Sigmoid colon (tissue), 7 donors: ENCODE results near the gene IL34. TPM values are rescaled to one million over a fixed set of nuclear protein-coding genes. Genes with fewer than 3 reads are reported as not detected.

Experiments used
- DNase-seq: peaks from one replicate; pipeline ENCODE4 v3.0.0-alpha.2; 2019
- H3K27ac ChIP-seq, 4 donors: fragments of 200-600 bp; sonication (generic); one replicate each; pipeline ENCODE4 v1.5.1; 2016 to 2019; ENCODE audit warnings: mild to moderate bottlenecking in 1 of 4
- H3K27me3 ChIP-seq, 3 donors: fragments of 200-600 bp; sonication (generic); one replicate each; pipeline ENCODE4 v1.5.1; 2019; ENCODE audit warnings: mild to moderate bottlenecking in 1 of 3
- H3K36me3 ChIP-seq, 4 donors: fragments of 200-600 bp; sonication (generic); one replicate each; pipeline ENCODE4 v1.5.1; 2016 to 2019
- H3K4me1 ChIP-seq, 4 donors: fragments of 200-600 bp; sonication (generic); one replicate each; pipeline ENCODE4 v1.5.1; 2017 to 2019
- H3K4me3 ChIP-seq, 4 donors: fragments of 200-600 bp; sonication (generic); one replicate each; pipeline ENCODE4 v1.5.1; 2017 to 2019; ENCODE audit warnings: mild to moderate bottlenecking in 2 of 4, moderate library complexity in 1 of 4
- H3K9me3 ChIP-seq, 4 donors: fragments of 200-600 bp in 3 of 4; sonication (generic) in 3 of 4; one replicate each; pipeline versions ENCODE4 v1.5.1 to v1.6.1; 2013 to 2019
- EP300 ChIP-seq, 4 donors: sonication (generic); formaldehyde crosslinking; IDR thresholded peaks; one replicate each; pipeline ENCODE4 v1.6.1; 2017; ENCODE audit warnings: antibody characterized with exemption in 4 of 4
- POLR2A ChIP-seq, 2 donors: fragments of 450-650 bp; IDR thresholded peaks; one replicate each; pipeline ENCODE4 v1.6.1; 2016; ENCODE audit warnings: antibody characterized with exemption in 2 of 2, mild to moderate bottlenecking in 2 of 2, moderate library complexity in 2 of 2
- POLR2AphosphoS5 ChIP-seq, 4 donors: sonication (generic); formaldehyde crosslinking; IDR thresholded peaks; one replicate each; pipeline ENCODE4 v1.6.1; 2017; ENCODE audit warnings: antibody characterized with exemption in 4 of 4
- WGBS, 2 donors: extraction: QIAGEN DNeasy Blood & Tissue Kit; methylation state at CpG; one replicate each; pipeline ENCODE4 v1.1.7; 2013; 5-methylcytosine and 5-hydroxymethylcytosine counted together
- intact Hi-C: fragments of 100-400 bp; cut with DNase I; formaldehyde crosslinking; loops from one replicate; pipeline ENCODE4 v1.15.1; 2023
- polyA plus RNA-seq, 3 donors: library from polyadenylated mRNA; stranded (reverse); fragments of 200-250 nt; gene quantifications; one replicate each; pipeline ENCODE4 v1.2.3, GENCODE V29; 2013
- total RNA-seq, 4 donors: library from RNA; depleted of rRNA; stranded (reverse); fragments of >200 nt; gene quantifications; one replicate each; pipeline ENCODE4 v1.1.0, GENCODE V29; 2016
- TF ChIP-seq, protein P1 (sequence below), 4 experiments: fragments of 450-650 bp in 3 of 4; fragments of 200-600 bp in 1 of 4; IDR thresholded peaks; one replicate each; pipeline ENCODE4 v1.5.1; 2016 to 2019; ENCODE audit warnings: antibody characterized with exemption in 4 of 4, mild to moderate bottlenecking in 3 of 4, moderate library complexity in 2 of 4
- donor health status: healthy with polysubstance abuse.
- donor health status: Bipolar disorder and iron deficiency.
- donor health status: healthy.

Gene IL34
- total and polyA plus RNA-seq, 7 donors, result 1.8 to 5.5 (median 4.6) TPM; not detected in 2

DNA sequence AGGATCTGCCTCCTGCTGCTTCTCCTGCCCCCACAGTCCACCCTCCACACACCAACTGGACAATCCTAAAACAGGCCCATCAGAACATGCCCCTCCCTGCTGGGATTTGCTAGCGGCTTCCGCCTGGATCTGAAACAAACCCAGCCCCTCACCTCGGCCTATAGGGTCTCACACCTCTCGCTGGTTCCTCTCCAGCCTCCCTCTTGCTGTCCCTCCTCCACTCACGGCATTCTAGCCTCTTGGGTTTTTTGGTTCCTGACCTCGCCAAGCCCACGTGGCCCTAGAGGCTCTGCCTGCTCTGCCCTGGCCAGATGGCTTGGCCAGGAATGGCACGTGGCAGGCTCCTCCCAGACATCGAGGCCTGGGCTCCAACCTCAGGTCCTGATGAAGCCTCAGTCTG, 55.2 kb downstream of the IL34 start:
- intact Hi-C loops, result loop anchor here (5.0 kb wide), 1 partner anchor 36 kb away; no protein-coding TSS in a partner anchor
- Histone ChIP-seq H3K4me1 (peaks cover 6 to 98% (median 94%) of the 10 kb centered on the region in 4 donors), H3K27ac (peak overlapping the region; percentile 92 to 99 (median 98)), H3K9me3 (no peaks in the 10 kb centered on the region), H3K27me3 (no peaks in the 10 kb centered on the region), H3K36me3 (no peaks in the 10 kb centered on the region), H3K4me3 (no peak overlapping the region)
- 85 to 91% methylated on average over 9 of the region's 9 CpGs for whole genome bisulfite sequencing, 2 donors
- no peak for DNase-seq
- TF ChIP-seq POLR2A (IDR thresholded peaks at IDR 0.05) (no peak), EP300 (IDR thresholded peaks at IDR 0.05) (no peak), POLR2AphosphoS5 (IDR thresholded peaks at IDR 0.05) (no peak)
- TF ChIP-seq, protein P1, sequence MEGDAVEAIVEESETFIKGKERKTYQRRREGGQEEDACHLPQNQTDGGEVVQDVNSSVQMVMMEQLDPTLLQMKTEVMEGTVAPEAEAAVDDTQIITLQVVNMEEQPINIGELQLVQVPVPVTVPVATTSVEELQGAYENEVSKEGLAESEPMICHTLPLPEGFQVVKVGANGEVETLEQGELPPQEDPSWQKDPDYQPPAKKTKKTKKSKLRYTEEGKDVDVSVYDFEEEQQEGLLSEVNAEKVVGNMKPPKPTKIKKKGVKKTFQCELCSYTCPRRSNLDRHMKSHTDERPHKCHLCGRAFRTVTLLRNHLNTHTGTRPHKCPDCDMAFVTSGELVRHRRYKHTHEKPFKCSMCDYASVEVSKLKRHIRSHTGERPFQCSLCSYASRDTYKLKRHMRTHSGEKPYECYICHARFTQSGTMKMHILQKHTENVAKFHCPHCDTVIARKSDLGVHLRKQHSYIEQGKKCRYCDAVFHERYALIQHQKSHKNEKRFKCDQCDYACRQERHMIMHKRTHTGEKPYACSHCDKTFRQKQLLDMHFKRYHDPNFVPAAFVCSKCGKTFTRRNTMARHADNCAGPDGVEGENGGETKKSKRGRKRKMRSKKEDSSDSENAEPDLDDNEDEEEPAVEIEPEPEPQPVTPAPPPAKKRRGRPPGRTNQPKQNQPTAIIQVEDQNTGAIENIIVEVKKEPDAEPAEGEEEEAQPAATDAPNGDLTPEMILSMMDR (IDR thresholded peaks at IDR 0.05), result no peak

DNA sequence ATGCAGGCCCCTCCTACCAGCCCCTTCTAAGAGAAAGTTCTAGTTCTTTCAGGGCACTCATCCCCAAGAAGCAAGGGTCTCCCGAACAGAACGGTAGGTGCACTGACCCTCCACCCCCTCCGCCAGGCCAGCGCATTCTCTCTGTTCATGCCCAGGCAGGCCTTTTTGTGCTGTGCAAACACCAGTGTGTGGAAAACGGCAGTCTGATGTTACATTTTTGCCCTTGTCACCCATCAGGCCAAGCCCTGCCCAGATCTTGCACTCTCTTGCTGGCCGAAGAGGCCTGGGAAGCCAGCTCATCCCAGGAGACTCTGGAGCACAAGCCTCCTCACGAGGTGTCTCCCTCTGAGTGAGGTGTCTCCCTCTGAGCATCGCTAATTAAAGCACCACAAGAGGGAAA, 55.6 kb downstream of the IL34 start:
- WGBS, 2 donors, result 92% methylated on average over 8 of the region's 8 CpGs
- no peak overlapping the region for H3K4me3 ChIP-seq
- peak overlapping the region; percentile 92 to 99 (median 98) for H3K27ac ChIP-seq
- TF ChIP-seq POLR2A (IDR thresholded peaks at IDR 0.05), result no peak
- TF ChIP-seq, protein P1 (IDR thresholded peaks at IDR 0.05), result no peak
- TF ChIP-seq POLR2AphosphoS5 (IDR thresholded peaks at IDR 0.05), result no peak
- no peak for TF ChIP-seq EP300 (IDR thresholded peaks at IDR 0.05)
- DNase-seq, result no peak
- H3K36me3 ChIP-seq, result no peaks in the 10 kb centered on the region
- peaks cover 6 to 98% (median 94%) of the 10 kb centered on the region in 4 donors for H3K4me1 ChIP-seq
- no peaks in the 10 kb centered on the region for H3K9me3 ChIP-seq
- no peaks in the 10 kb centered on the region for H3K27me3 ChIP-seq
- intact Hi-C loops, result loop anchor here (5.0 kb wide), 1 partner anchor 35 kb away; no protein-coding TSS in a partner anchor

DNA sequence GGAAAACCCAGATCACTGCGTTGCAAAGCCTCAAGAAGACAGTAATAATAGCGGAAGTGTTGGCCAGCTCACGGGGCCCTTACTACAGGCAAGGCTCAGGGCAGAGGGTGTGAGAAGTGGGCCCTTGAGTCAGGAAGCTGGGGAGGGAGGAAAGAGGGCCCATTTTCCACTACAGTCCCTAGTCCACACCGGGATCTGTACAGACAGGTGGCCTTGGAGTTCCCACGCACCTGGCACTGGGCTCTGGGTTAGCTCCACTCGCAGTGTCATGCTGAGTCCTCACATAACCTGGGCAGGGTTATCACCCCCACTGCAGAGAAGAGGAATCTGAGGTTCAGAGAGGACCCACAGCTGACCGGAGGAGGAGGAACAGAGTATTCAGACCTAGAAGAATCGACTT, 56.3 kb downstream of the IL34 start:
- Histone ChIP-seq H3K27ac (peak overlapping the region; percentile 92 to 99 (median 98)), H3K36me3 (no peaks in the 10 kb centered on the region), H3K4me3 (no peak overlapping the region), H3K4me1 (peaks cover 6 to 98% (median 94%) of the 10 kb centered on the region in 4 donors), H3K9me3 (no peaks in the 10 kb centered on the region), H3K27me3 (no peaks in the 10 kb centered on the region)
- TF ChIP-seq POLR2A (IDR thresholded peaks at IDR 0.05) (no peak), POLR2AphosphoS5 (IDR thresholded peaks at IDR 0.05) (no peak), EP300 (IDR thresholded peaks at IDR 0.05) (no peak)
- TF ChIP-seq, protein P1 (IDR thresholded peaks at IDR 0.05), result no peak
- no peak for DNase-seq
- 86 to 88% methylated on average over 8 of the region's 8 CpGs for WGBS, 2 donors
- intact Hi-C loops, result loop anchor here (5.0 kb wide), 1 partner anchor 35 kb away; no protein-coding TSS in a partner anchor

DNA sequence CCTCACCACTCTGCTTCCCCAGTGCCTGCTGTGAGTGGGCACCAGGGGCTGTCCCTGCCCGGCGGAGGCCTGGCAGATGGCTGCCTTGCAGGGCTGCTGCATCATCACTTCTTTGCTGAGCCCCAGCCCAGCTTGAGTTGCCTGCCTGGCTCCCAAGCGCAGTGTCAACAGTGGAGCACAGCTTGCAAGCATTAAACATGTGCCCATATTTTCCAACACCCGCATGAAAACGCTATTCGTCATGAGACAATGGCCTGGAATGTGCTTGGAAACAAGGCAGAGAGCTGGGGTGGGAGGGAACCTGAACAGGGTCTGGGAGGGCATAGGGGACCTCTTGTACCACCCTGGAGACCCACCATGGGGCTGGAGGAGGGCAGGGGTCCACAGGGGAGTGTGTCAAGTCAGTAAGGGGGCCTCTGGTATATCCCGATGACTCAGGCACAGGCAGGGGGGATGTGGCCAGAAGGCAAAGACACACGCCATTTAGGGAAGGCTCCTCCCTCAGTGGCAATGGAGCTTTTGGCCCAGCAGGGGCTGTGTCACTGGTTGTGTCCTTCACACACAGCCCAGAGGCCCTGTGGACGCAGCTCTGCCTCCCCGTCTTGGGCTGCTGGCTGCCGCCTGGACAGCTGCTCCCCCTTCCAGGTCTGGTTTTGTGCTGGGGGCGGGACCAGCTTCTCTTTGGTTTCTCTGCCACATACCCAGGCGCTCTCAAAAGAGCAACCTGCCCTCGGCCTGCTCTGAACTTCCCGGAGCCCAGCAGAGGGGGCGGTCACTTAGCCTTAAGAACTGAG, 56.9 kb downstream of the IL34 start:
- intact Hi-C loops, result loop anchor here (5.0 kb wide), 1 partner anchor 34 kb away; no protein-coding TSS in a partner anchor
- peak in 3 of 4 donors; percentile 89 to 96 (median 91) for TF ChIP-seq EP300 (IDR thresholded peaks at IDR 0.05)
- TF ChIP-seq POLR2A (IDR thresholded peaks at IDR 0.05), result peak in 1 of 2 donors; percentile 32
- TF ChIP-seq, protein P1 (IDR thresholded peaks at IDR 0.05), result peak in 3 of 4 experiments; percentile 42 to 56 (median 43)
- peak; percentile 60 to 83 (median 72) for TF ChIP-seq POLR2AphosphoS5 (IDR thresholded peaks at IDR 0.05)
- 76 to 86% methylated on average over 16 of the region's 16 CpGs for WGBS, 2 donors

More for the DNA sequence above, 56.9 kb downstream of the IL34 start:
- Histone ChIP-seq H3K4me3 (no peak overlapping the region), H3K27me3 (no peaks in the 10 kb centered on the region), H3K27ac (peak overlapping the region; percentile 92 to 99 (median 98)), H3K36me3 (no peaks in the 10 kb centered on the region), H3K4me1 (peaks cover 6 to 98% (median 94%) of the 10 kb centered on the region in 4 donors), H3K9me3 (no peaks in the 10 kb centered on the region)
- peak; percentile 94 for DNase-seq
